ENCODE measurements around the gene NUFIP1.

NUFIP1 gene

GRCh38 chr13:44919104-44919804 lies 70.0 kb downstream of the NUFIP1 start:
- Histone ChIP-seq H3K4me1 (ENCODE audit: insufficient read depth, low read length) (peaks cover 13% of the 10 kb centered on the region; the same call in 1 of the 2 replicates), H3K9ac (ENCODE audit: low read depth, low read length) (peak overlapping the region; percentile 68; the same call in 1 of the 2 replicates), H3K9me3 (ENCODE audit: control insufficient read depth, insufficient read depth, low read length) (no peaks in the 10 kb centered on the region), H3K36me3 (ENCODE audit: insufficient read depth, low read length) (no peaks in the 10 kb centered on the region)

- Histone ChIP-seq H3K4me1 (ENCODE audit: insufficient read depth, low read length) (peaks cover 13% of the 10 kb centered on the region; the same call in 1 of the 2 replicates), H3K36me3 (ENCODE audit: insufficient read depth, low read length) (no peaks in the 10 kb centered on the region), H3K9ac (ENCODE audit: low read depth, low read length) (peak overlapping the region; percentile 68), H3K9me3 (ENCODE audit: control insufficient read depth, insufficient read depth, low read length) (no peaks in the 10 kb centered on the region)
Observed at GRCh38 chr13:44918326-44919103, 70.8 kb downstream of the NUFIP1 start.

GRCh38 chr13:44917589-44918325 lies 71.5 kb downstream of the NUFIP1 start:
- Histone ChIP-seq H3K9ac (ENCODE audit: low read depth, low read length) (peak overlapping the region; percentile 68), H3K36me3 (ENCODE audit: insufficient read depth, low read length) (no peaks in the 10 kb centered on the region), H3K4me1 (ENCODE audit: insufficient read depth, low read length) (peaks cover 13% of the 10 kb centered on the region; the same call in 1 of the 2 replicates), H3K9me3 (ENCODE audit: control insufficient read depth, insufficient read depth, low read length) (0 out of 2 replicates have a peak, but pooled peaks cover 2% of the 10 kb centered on the region)

GRCh38 chr13:44912278-44913016 lies 76.8 kb downstream of the NUFIP1 start:
- Histone ChIP-seq H3K4me1 (ENCODE audit: insufficient read depth, low read length) (no peaks in the 10 kb centered on the region), H3K9me3 (ENCODE audit: control insufficient read depth, insufficient read depth, low read length) (peaks cover 3% of the 10 kb centered on the region; the same call in 1 of the 2 replicates), H3K36me3 (ENCODE audit: insufficient read depth, low read length) (no peaks in the 10 kb centered on the region), H3K9ac (ENCODE audit: low read depth, low read length) (no peak overlapping the region)

GRCh38 chr13:44908712-44909111 lies 80.6 kb downstream of the NUFIP1 start:
- no peaks in the 10 kb centered on the region for H3K36me3 ChIP-seq (ENCODE audit: insufficient read depth, low read length)
- H3K9ac ChIP-seq (ENCODE audit: low read depth, low read length): no peak overlapping the region
- H3K4me1 ChIP-seq (ENCODE audit: insufficient read depth, low read length): peaks cover 6% of the 10 kb centered on the region; the same call in 1 of the 2 replicates
- peaks cover 3% of the 10 kb centered on the region; the same call in 1 of the 2 replicates for H3K9me3 ChIP-seq (ENCODE audit: control insufficient read depth, insufficient read depth, low read length)

- H3K9ac ChIP-seq (ENCODE audit: low read depth, low read length): no peak overlapping the region
- H3K4me1 ChIP-seq (ENCODE audit: insufficient read depth, low read length): peaks cover 6% of the 10 kb centered on the region; the same call in 1 of the 2 replicates
- H3K36me3 ChIP-seq (ENCODE audit: insufficient read depth, low read length): no peaks in the 10 kb centered on the region
- H3K9me3 ChIP-seq (ENCODE audit: control insufficient read depth, insufficient read depth, low read length): peaks cover 3% of the 10 kb centered on the region; the same call in 1 of the 2 replicates
Observed at GRCh38 chr13:44908266-44908665, 81.0 kb downstream of the NUFIP1 start.

GRCh38 chr13:44906713-44907112 lies 82.6 kb downstream of the NUFIP1 start:
- Histone ChIP-seq H3K9ac (ENCODE audit: low read depth, low read length) (no peak overlapping the region), H3K4me1 (ENCODE audit: insufficient read depth, low read length) (peaks cover 6% of the 10 kb centered on the region; the same call in 1 of the 2 replicates), H3K9me3 (ENCODE audit: control insufficient read depth, insufficient read depth, low read length) (no peaks in the 10 kb centered on the region; the same call in 1 of the 2 replicates), H3K36me3 (ENCODE audit: insufficient read depth, low read length) (no peaks in the 10 kb centered on the region)

GRCh38 chr13:44906230-44906629 lies 83.0 kb downstream of the NUFIP1 start:
- Histone ChIP-seq H3K36me3 (ENCODE audit: insufficient read depth, low read length) (no peaks in the 10 kb centered on the region), H3K9ac (ENCODE audit: low read depth, low read length) (no peak overlapping the region), H3K4me1 (ENCODE audit: insufficient read depth, low read length) (peaks cover 6% of the 10 kb centered on the region; the same call in 1 of the 2 replicates), H3K9me3 (ENCODE audit: control insufficient read depth, insufficient read depth, low read length) (no peaks in the 10 kb centered on the region; the same call in 1 of the 2 replicates)

- H3K9ac ChIP-seq (ENCODE audit: low read depth, low read length): no peak overlapping the region
- no peaks in the 10 kb centered on the region for H3K9me3 ChIP-seq (ENCODE audit: control insufficient read depth, insufficient read depth, low read length)
- H3K36me3 ChIP-seq (ENCODE audit: insufficient read depth, low read length): no peaks in the 10 kb centered on the region
Observed at GRCh38 chr13:44905556-44905955, 83.7 kb downstream of the NUFIP1 start.

GRCh38 chr13:44904967-44905366 lies 84.3 kb downstream of the NUFIP1 start:
- H3K9ac ChIP-seq (ENCODE audit: low read depth, low read length): no peak overlapping the region
- no peaks in the 10 kb centered on the region for H3K36me3 ChIP-seq (ENCODE audit: insufficient read depth, low read length)

More at GRCh38 chr13:44905556-44905955, 83.7 kb downstream of the NUFIP1 start:
- H3K4me1 ChIP-seq (ENCODE audit: insufficient read depth, low read length): peaks cover 6% of the 10 kb centered on the region; the same call in 1 of the 2 replicates

GRCh38 chr13:44903574-44903985 lies 85.7 kb downstream of the NUFIP1 start:
- H3K36me3 ChIP-seq (ENCODE audit: insufficient read depth, low read length): no peaks in the 10 kb centered on the region
- H3K4me1 ChIP-seq (ENCODE audit: insufficient read depth, low read length): peaks cover 6% of the 10 kb centered on the region; the same call in 1 of the 2 replicates
- no peak overlapping the region for H3K9ac ChIP-seq (ENCODE audit: low read depth, low read length)
- H3K9me3 ChIP-seq (ENCODE audit: control insufficient read depth, insufficient read depth, low read length): no peaks in the 10 kb centered on the region

More at GRCh38 chr13:44904967-44905366, 84.3 kb downstream of the NUFIP1 start:
- Histone ChIP-seq H3K4me1 (ENCODE audit: insufficient read depth, low read length) (peaks cover 6% of the 10 kb centered on the region; the same call in 1 of the 2 replicates), H3K9me3 (ENCODE audit: control insufficient read depth, insufficient read depth, low read length) (no peaks in the 10 kb centered on the region)

GRCh38 chr13:44902738-44903137 lies 86.5 kb downstream of the NUFIP1 start:
- H3K4me1 ChIP-seq (ENCODE audit: insufficient read depth, low read length): peaks cover 6% of the 10 kb centered on the region; the same call in 1 of the 2 replicates
- H3K36me3 ChIP-seq (ENCODE audit: insufficient read depth, low read length): no peaks in the 10 kb centered on the region
- no peaks in the 10 kb centered on the region for H3K9me3 ChIP-seq (ENCODE audit: control insufficient read depth, insufficient read depth, low read length)
- no peak overlapping the region for H3K9ac ChIP-seq (ENCODE audit: low read depth, low read length)

- Histone ChIP-seq H3K9ac (ENCODE audit: low read depth, low read length) (no peak overlapping the region), H3K9me3 (ENCODE audit: control insufficient read depth, insufficient read depth, low read length) (no peaks in the 10 kb centered on the region), H3K4me1 (ENCODE audit: insufficient read depth, low read length) (peaks cover 6% of the 10 kb centered on the region; the same call in 1 of the 2 replicates), H3K36me3 (ENCODE audit: insufficient read depth, low read length) (no peaks in the 10 kb centered on the region)
Observed at GRCh38 chr13:44899967-44900366, 89.3 kb downstream of the NUFIP1 start.
